Measurements from ENCODE around the gene NFASC. TPM values are rescaled to one million over a fixed set of nuclear protein-coding genes. Genes with fewer than 3 reads are reported as not detected.

NFASC gene
- total and polyA plus RNA-seq, 2 donors (not counting 3 experiments of a cell fraction or from before 2014, with no cell fraction given), result not detected

GRCh38 chr1:204882479-204882878 lies 11.8 kb downstream of the NFASC start:
- Histone ChIP-seq H3K4me1 (ENCODE audit: control insufficient read depth, extremely low read depth, insufficient read depth, low read length) (no peaks in the 10 kb centered on the region), H3K27ac (ENCODE audit: insufficient read depth, low read depth, low read length) (no peak overlapping the region), H3K9me3 (replicated peaks; ENCODE audit: control insufficient read depth, insufficient read depth, low read length) (no peaks in the 10 kb centered on the region), H4K20me1 (replicated peaks; ENCODE audit: control insufficient read depth, extremely low read depth, insufficient read depth, low read length) (no peaks in the 10 kb centered on the region), H3K4me3 (replicated peaks in 1 of 3; ENCODE audit: insufficient read depth in 1 of 3, low read depth in 1 of 3, low read length in 3 of 3) (no peak overlapping the region), H2AFZ (ENCODE audit: low read depth, low read length) (no peak overlapping the region), H3K9ac (replicated peaks; ENCODE audit: extremely low read depth, insufficient read depth, low read length) (no peak overlapping the region), H3K4me2 (ENCODE audit: insufficient read depth, low read length) (no peak overlapping the region), H3K9me1 (replicated peaks; ENCODE audit: control insufficient read depth, extremely low read depth, insufficient read depth, low read length) (no peaks in the 10 kb centered on the region), H3K27me3 (ENCODE audit: control insufficient read depth in 2 of 2, insufficient read depth in 2 of 2, low read length in 2 of 2) (peaks cover 1 to 10% of the 10 kb centered on the region in 2 experiments), H3K36me3 (ENCODE audit: control insufficient read depth in 2 of 2, extremely low read depth in 1 of 2, insufficient read depth in 2 of 2, low read length in 2 of 2) (no peaks in the 10 kb centered on the region), H3K79me2 (ENCODE audit: control insufficient read depth, insufficient read depth, low read length) (no peaks in the 10 kb centered on the region)
- dilution Hi-C loops (cut with MboI; ENCODE audit: extremely low pct_ligation_motif_present, low sequenced_read_pairs), result no loop called here
- intact Hi-C loops (cut with micrococcal nuclease), result no loop called here
- BruUV-seq (replicated peaks), result no TSS peak
- DNase-seq (ENCODE audit: low read depth, low spot score), result no peak
- ChIA-PET POLR2A (no interaction called here), CTCF (no interaction called here)
- TF ChIP-seq CTCF (IDR thresholded peaks at IDR 0.05; ENCODE audit: extremely low read depth in 1 of 2, insufficient read depth in 1 of 2, low read depth in 1 of 2, low read length in 2 of 2) (no peak), GATA2 (IDR thresholded peaks at IDR 0.05; ENCODE audit: insufficient read depth, insufficient read length, low read depth, low read length) (no peak), MYC (IDR thresholded peaks at IDR 0.05; ENCODE audit: low read depth, low read length) (no peak), MAX (IDR thresholded peaks at IDR 0.05; ENCODE audit: insufficient read depth, insufficient read length) (no peak), POLR2A (IDR thresholded peaks at IDR 0.05; ENCODE audit: low read depth, low read length) (no peak), FOS (IDR thresholded peaks at IDR 0.05; ENCODE audit: borderline replicate concordance, insufficient read depth, low read length) (no peak), EZH2 (IDR thresholded peaks at IDR 0.05; ENCODE audit: borderline replicate concordance, low read depth, low read length, severe bottlenecking) (no peak), POLR2AphosphoS5 (IDR thresholded peaks at IDR 0.05; ENCODE audit: insufficient read depth, low read depth, low read length) (no peak), JUN (IDR thresholded peaks at IDR 0.05; ENCODE audit: borderline replicate concordance, insufficient read depth, insufficient read length, low read depth) (no peak)
- no peak for FAIRE-seq
